ENCODE measurements around the gene TNS1.

Gene TNS1

GRCh38 chr2:217824223-217824622, 178.6 kb downstream of the TNS1 start:
- Histone ChIP-seq H3F3A (ENCODE audit: low read depth) (no peaks in the 10 kb centered on the region), H3K79me2 (ENCODE audit: insufficient read depth, low read length) (no peaks in the 10 kb centered on the region), H3K27me3 (ENCODE audit: insufficient read depth, low read length, poor library complexity, severe bottlenecking) (no peaks in the 10 kb centered on the region), H3K9ac (ENCODE audit: low read depth, low read length, poor library complexity, severe bottlenecking) (no peak overlapping the region), H3K9me3 (ENCODE audit: insufficient read depth, low read depth, low read length) (no peaks in the 10 kb centered on the region), H4K20me1 (ENCODE audit: insufficient read depth, low read length, poor library complexity, severe bottlenecking) (no peaks in the 10 kb centered on the region), H3K36me3 (ENCODE audit: insufficient read depth, low read length) (no peaks in the 10 kb centered on the region), H2AFZ (ENCODE audit: low read length) (no peak overlapping the region), H3K4me1 (ENCODE audit: insufficient read depth, low read length, poor library complexity, severe bottlenecking) (no peaks in the 10 kb centered on the region), H3K4me3 (ENCODE audit: low read length, poor library complexity, severe bottlenecking) (no peak overlapping the region), H3K9me2 (replicated peaks; ENCODE audit: low read depth, low read length) (no peaks in the 10 kb centered on the region), H3K4me2 (ENCODE audit: low read depth, low read length, poor library complexity, severe bottlenecking) (no peak overlapping the region)
- TF ChIP-seq CTCF (conservative IDR thresholded peaks at IDR 0.05; ENCODE audit: low read length) (no peak), EZH2phosphoT487 (IDR thresholded peaks at IDR 0.05; ENCODE audit: borderline replicate concordance) (no peak)

- TF ChIP-seq EZH2phosphoT487 (IDR thresholded peaks at IDR 0.05; ENCODE audit: borderline replicate concordance), result no peak
- TF ChIP-seq CTCF (conservative IDR thresholded peaks at IDR 0.05; ENCODE audit: low read length), result no peak
These were observed 179.2 kb downstream of the TNS1 start for GRCh38 chr2:217823626-217824025.

GRCh38 chr2:217822296-217823252, 180.2 kb downstream of the TNS1 start:
- no peak overlapping the region for H3K9ac ChIP-seq (ENCODE audit: low read depth, low read length, poor library complexity, severe bottlenecking)
- H4K20me1 ChIP-seq (ENCODE audit: insufficient read depth, low read length, poor library complexity, severe bottlenecking), result no peaks in the 10 kb centered on the region
- H3K4me2 ChIP-seq (ENCODE audit: low read depth, low read length, poor library complexity, severe bottlenecking), result no peak overlapping the region
- no peaks in the 10 kb centered on the region for H3K79me2 ChIP-seq (ENCODE audit: insufficient read depth, low read length)
- no peaks in the 10 kb centered on the region for H3K9me3 ChIP-seq (ENCODE audit: insufficient read depth, low read depth, low read length)
- H3K9me2 ChIP-seq (replicated peaks; ENCODE audit: low read depth, low read length), result no peaks in the 10 kb centered on the region
- no peak overlapping the region for H2AFZ ChIP-seq (ENCODE audit: low read length)
- H3K4me1 ChIP-seq (ENCODE audit: insufficient read depth, low read length, poor library complexity, severe bottlenecking), result no peaks in the 10 kb centered on the region
- no peaks in the 10 kb centered on the region for H3K27me3 ChIP-seq (ENCODE audit: insufficient read depth, low read length, poor library complexity, severe bottlenecking)
- H3K4me3 ChIP-seq (ENCODE audit: low read length, poor library complexity, severe bottlenecking), result no peak overlapping the region
- H3K36me3 ChIP-seq (ENCODE audit: insufficient read depth, low read length), result no peaks in the 10 kb centered on the region
- 0 out of 2 replicates have a peak, but pooled peaks have one; percentile 15 for TF ChIP-seq CTCF (conservative IDR thresholded peaks at IDR 0.05; ENCODE audit: low read length)
- no peak for TF ChIP-seq EZH2phosphoT487 (IDR thresholded peaks at IDR 0.05; ENCODE audit: borderline replicate concordance)
- no peaks in the 10 kb centered on the region for H3F3A ChIP-seq (ENCODE audit: low read depth)

More at GRCh38 chr2:217823626-217824025, 179.2 kb downstream of the TNS1 start:
- no peaks in the 10 kb centered on the region for H3K9me3 ChIP-seq (ENCODE audit: insufficient read depth, low read depth, low read length)
- no peak overlapping the region for H3K4me3 ChIP-seq (ENCODE audit: low read length, poor library complexity, severe bottlenecking)
- no peaks in the 10 kb centered on the region for H3K79me2 ChIP-seq (ENCODE audit: insufficient read depth, low read length)
- no peaks in the 10 kb centered on the region for H3F3A ChIP-seq (ENCODE audit: low read depth)
- H3K27me3 ChIP-seq (ENCODE audit: insufficient read depth, low read length, poor library complexity, severe bottlenecking), result no peaks in the 10 kb centered on the region
- H4K20me1 ChIP-seq (ENCODE audit: insufficient read depth, low read length, poor library complexity, severe bottlenecking), result no peaks in the 10 kb centered on the region
- H2AFZ ChIP-seq (ENCODE audit: low read length), result no peak overlapping the region
- H3K4me1 ChIP-seq (ENCODE audit: insufficient read depth, low read length, poor library complexity, severe bottlenecking), result no peaks in the 10 kb centered on the region
- no peak overlapping the region for H3K9ac ChIP-seq (ENCODE audit: low read depth, low read length, poor library complexity, severe bottlenecking)
- no peaks in the 10 kb centered on the region for H3K9me2 ChIP-seq (replicated peaks; ENCODE audit: low read depth, low read length)
- no peaks in the 10 kb centered on the region for H3K36me3 ChIP-seq (ENCODE audit: insufficient read depth, low read length)
- H3K4me2 ChIP-seq (ENCODE audit: low read depth, low read length, poor library complexity, severe bottlenecking), result no peak overlapping the region

Measured in Loucy (cell line).